ENCODE results near the gene SHROOM1.

- TF ChIP-seq ZNF274 (IDR thresholded peaks at IDR 0.05; ENCODE audit: low read depth, low read length) (no peak), YY1 (IDR thresholded peaks at IDR 0.05; ENCODE audit: insufficient read depth, insufficient read length) (no peak)
These were observed 558 bp downstream of the SHROOM1 start for GRCh38 chr5:132829742-132830435.
